ENCODE measurements around the gene MTHFD1. TPM values are rescaled to one million over a fixed set of nuclear protein-coding genes. Genes with fewer than 3 reads are reported as not detected.

Gene MTHFD1
- total RNA-seq, 1 experiment from 2014 or later: 226 TPM

DNA sequence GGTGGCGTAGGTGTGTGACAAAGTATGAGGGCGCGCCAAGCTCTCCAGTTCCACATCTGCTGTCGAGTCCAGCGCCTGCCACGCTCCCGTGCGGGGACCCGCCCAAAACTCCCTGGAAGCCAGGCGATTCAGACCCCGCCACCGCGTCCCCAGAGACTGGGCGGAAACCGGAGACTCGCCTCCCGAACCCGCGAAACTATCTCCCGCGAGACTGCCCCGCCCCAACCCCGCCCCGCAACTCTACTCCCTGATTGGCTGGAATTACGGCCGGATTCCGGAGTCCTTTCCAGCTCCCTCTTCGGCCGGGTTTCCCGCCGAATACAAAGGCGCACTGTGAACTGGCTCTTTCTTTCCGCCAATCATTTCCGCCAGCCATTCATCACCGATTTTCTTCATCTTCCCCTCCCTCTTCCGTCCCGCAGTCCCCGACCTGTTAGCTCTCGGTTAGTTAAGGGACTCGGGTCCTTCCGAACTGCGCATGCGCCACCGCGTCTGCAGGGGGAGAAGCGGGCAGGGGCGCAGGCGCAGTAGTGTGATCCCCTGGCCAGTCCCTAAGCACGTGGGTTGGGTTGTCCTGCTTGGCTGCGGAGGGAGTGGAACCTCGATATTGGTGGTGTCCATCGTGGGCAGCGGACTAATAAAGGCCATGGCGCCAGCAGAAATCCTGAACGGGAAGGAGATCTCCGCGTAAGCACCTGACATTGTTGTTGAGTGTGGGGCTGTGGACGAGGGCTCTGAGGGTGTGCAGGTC lies at the start of gene MTHFD1 (continued):
- TF ChIP-seq, protein P1, sequence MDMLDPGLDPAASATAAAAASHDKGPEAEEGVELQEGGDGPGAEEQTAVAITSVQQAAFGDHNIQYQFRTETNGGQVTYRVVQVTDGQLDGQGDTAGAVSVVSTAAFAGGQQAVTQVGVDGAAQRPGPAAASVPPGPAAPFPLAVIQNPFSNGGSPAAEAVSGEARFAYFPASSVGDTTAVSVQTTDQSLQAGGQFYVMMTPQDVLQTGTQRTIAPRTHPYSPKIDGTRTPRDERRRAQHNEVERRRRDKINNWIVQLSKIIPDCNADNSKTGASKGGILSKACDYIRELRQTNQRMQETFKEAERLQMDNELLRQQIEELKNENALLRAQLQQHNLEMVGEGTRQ (CRISPR knock-in tag; IDR thresholded peaks at IDR 0.05): peak; percentile 70
- TF ChIP-seq ZNF671 (CRISPR knock-in tag; IDR thresholded peaks at IDR 0.05): no peak

DNA sequence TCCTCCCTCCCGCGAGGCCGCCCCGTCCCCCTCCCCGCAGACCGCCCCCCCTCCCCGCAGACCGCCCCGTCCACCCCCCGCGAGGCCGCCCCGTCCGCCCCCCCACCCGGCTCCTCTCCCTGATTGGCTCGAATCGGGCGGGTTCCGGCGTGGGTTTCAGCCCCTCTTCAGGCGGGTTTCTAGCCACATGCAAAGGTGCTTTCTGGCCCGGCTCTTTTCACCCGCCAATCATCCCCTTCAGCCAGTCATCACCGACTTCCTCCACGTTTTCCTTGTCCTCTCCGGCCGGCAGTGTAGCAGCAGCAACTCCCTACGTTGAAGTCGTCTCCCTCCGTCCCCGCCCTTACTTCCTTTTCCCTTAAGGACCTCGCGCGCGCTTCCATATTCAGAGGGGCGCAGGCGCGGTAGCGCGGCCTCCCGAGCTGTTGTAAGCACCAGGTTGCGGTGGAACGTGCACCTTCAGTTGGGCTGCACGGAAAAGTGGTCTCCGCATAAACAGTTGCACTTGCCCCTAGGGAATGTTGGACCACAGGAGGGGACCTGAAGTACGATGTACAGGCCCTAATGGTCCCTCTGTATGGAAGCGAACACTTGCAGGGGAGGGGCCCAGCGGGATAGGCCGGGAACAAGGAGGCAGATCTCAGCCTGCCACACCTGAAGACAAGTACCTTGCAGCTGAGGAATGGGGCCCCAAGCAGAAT lies 49.4 kb upstream of the MTHFD1 start:
- peak; percentile 88 for ATAC-seq
- peak; percentile 79; the same call in 1 of the 2 replicates for TF ChIP-seq ZBTB21 (CRISPR knock-in tag; IDR thresholded peaks at IDR 0.05; ENCODE audit: borderline replicate concordance)
- no peak for TF ChIP-seq ZNF416 (CRISPR knock-in tag; IDR thresholded peaks at IDR 0.05)
- no peak; the same call in 1 of the 2 replicates for TF ChIP-seq FOXP1 (CRISPR knock-in tag; IDR thresholded peaks at IDR 0.05; ENCODE audit: borderline replicate concordance)
- TF ChIP-seq, protein P2, sequence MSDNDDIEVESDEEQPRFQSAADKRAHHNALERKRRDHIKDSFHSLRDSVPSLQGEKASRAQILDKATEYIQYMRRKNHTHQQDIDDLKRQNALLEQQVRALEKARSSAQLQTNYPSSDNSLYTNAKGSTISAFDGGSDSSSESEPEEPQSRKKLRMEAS (CRISPR knock-in tag; IDR thresholded peaks at IDR 0.05): peak; percentile 74
- TF ChIP-seq, protein P3, sequence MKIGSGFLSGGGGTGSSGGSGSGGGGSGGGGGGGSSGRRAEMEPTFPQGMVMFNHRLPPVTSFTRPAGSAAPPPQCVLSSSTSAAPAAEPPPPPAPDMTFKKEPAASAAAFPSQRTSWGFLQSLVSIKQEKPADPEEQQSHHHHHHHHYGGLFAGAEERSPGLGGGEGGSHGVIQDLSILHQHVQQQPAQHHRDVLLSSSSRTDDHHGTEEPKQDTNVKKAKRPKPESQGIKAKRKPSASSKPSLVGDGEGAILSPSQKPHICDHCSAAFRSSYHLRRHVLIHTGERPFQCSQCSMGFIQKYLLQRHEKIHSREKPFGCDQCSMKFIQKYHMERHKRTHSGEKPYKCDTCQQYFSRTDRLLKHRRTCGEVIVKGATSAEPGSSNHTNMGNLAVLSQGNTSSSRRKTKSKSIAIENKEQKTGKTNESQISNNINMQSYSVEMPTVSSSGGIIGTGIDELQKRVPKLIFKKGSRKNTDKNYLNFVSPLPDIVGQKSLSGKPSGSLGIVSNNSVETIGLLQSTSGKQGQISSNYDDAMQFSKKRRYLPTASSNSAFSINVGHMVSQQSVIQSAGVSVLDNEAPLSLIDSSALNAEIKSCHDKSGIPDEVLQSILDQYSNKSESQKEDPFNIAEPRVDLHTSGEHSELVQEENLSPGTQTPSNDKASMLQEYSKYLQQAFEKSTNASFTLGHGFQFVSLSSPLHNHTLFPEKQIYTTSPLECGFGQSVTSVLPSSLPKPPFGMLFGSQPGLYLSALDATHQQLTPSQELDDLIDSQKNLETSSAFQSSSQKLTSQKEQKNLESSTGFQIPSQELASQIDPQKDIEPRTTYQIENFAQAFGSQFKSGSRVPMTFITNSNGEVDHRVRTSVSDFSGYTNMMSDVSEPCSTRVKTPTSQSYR (CRISPR knock-in tag; IDR thresholded peaks at IDR 0.05): 0 out of 2 replicates have a peak, but pooled peaks have one; percentile 30
- TF ChIP-seq, protein P4, sequence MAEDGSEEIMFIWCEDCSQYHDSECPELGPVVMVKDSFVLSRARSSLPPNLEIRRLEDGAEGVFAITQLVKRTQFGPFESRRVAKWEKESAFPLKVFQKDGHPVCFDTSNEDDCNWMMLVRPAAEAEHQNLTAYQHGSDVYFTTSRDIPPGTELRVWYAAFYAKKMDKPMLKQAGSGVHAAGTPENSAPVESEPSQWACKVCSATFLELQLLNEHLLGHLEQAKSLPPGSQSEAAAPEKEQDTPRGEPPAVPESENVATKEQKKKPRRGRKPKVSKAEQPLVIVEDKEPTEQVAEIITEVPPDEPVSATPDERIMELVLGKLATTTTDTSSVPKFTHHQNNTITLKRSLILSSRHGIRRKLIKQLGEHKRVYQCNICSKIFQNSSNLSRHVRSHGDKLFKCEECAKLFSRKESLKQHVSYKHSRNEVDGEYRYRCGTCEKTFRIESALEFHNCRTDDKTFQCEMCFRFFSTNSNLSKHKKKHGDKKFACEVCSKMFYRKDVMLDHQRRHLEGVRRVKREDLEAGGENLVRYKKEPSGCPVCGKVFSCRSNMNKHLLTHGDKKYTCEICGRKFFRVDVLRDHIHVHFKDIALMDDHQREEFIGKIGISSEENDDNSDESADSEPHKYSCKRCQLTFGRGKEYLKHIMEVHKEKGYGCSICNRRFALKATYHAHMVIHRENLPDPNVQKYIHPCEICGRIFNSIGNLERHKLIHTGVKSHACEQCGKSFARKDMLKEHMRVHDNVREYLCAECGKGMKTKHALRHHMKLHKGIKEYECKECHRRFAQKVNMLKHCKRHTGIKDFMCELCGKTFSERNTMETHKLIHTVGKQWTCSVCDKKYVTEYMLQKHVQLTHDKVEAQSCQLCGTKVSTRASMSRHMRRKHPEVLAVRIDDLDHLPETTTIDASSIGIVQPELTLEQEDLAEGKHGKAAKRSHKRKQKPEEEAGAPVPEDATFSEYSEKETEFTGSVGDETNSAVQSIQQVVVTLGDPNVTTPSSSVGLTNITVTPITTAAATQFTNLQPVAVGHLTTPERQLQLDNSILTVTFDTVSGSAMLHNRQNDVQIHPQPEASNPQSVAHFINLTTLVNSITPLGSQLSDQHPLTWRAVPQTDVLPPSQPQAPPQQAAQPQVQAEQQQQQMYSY (CRISPR knock-in tag; IDR thresholded peaks at IDR 0.05): peak; percentile 74
- no peak for TF ChIP-seq TCF7 (CRISPR knock-in tag; IDR thresholded peaks at IDR 0.05; ENCODE audit: low read depth)
- TF ChIP-seq, protein P5, sequence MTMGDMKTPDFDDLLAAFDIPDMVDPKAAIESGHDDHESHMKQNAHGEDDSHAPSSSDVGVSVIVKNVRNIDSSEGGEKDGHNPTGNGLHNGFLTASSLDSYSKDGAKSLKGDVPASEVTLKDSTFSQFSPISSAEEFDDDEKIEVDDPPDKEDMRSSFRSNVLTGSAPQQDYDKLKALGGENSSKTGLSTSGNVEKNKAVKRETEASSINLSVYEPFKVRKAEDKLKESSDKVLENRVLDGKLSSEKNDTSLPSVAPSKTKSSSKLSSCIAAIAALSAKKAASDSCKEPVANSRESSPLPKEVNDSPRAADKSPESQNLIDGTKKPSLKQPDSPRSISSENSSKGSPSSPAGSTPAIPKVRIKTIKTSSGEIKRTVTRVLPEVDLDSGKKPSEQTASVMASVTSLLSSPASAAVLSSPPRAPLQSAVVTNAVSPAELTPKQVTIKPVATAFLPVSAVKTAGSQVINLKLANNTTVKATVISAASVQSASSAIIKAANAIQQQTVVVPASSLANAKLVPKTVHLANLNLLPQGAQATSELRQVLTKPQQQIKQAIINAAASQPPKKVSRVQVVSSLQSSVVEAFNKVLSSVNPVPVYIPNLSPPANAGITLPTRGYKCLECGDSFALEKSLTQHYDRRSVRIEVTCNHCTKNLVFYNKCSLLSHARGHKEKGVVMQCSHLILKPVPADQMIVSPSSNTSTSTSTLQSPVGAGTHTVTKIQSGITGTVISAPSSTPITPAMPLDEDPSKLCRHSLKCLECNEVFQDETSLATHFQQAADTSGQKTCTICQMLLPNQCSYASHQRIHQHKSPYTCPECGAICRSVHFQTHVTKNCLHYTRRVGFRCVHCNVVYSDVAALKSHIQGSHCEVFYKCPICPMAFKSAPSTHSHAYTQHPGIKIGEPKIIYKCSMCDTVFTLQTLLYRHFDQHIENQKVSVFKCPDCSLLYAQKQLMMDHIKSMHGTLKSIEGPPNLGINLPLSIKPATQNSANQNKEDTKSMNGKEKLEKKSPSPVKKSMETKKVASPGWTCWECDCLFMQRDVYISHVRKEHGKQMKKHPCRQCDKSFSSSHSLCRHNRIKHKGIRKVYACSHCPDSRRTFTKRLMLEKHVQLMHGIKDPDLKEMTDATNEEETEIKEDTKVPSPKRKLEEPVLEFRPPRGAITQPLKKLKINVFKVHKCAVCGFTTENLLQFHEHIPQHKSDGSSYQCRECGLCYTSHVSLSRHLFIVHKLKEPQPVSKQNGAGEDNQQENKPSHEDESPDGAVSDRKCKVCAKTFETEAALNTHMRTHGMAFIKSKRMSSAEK (CRISPR knock-in tag; IDR thresholded peaks at IDR 0.05; ENCODE audit: borderline replicate concordance): no peak
- no peak for TF ChIP-seq TEAD1 (CRISPR knock-in tag; IDR thresholded peaks at IDR 0.05)
- peak; percentile 69 for TF ChIP-seq SP1 (CRISPR knock-in tag; conservative IDR thresholded peaks at IDR 0.05)
- TF ChIP-seq SMAD3 (CRISPR knock-in tag; IDR thresholded peaks at IDR 0.05; ENCODE audit: borderline replicate concordance): peak; percentile 87
- TF ChIP-seq, protein P6, sequence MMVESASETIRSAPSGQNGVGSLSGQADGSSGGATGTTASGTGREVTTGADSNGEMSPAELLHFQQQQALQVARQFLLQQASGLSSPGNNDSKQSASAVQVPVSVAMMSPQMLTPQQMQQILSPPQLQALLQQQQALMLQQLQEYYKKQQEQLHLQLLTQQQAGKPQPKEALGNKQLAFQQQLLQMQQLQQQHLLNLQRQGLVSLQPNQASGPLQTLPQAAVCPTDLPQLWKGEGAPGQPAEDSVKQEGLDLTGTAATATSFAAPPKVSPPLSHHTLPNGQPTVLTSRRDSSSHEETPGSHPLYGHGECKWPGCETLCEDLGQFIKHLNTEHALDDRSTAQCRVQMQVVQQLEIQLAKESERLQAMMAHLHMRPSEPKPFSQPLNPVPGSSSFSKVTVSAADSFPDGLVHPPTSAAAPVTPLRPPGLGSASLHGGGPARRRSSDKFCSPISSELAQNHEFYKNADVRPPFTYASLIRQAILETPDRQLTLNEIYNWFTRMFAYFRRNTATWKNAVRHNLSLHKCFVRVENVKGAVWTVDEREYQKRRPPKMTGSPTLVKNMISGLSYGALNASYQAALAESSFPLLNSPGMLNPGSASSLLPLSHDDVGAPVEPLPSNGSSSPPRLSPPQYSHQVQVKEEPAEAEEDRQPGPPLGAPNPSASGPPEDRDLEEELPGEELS (CRISPR knock-in tag; IDR thresholded peaks at IDR 0.05): peak; percentile 61
- 0 out of 2 replicates have a peak, but pooled peaks have one; percentile 34 for TF ChIP-seq CREB1 (CRISPR knock-in tag; IDR thresholded peaks at IDR 0.05)
- TF ChIP-seq NFATC4 (CRISPR knock-in tag; IDR thresholded peaks at IDR 0.05): no peak
- peak; percentile 30; the same call in 1 of the 2 replicates for TF ChIP-seq TP53 (CRISPR knock-in tag; IDR thresholded peaks at IDR 0.05)
- 0 out of 2 replicates have a peak, but pooled peaks have one; percentile 46 for TF ChIP-seq GABPB1 (CRISPR knock-in tag; IDR thresholded peaks at IDR 0.05)

More for the DNA sequence above, 49.4 kb upstream of the MTHFD1 start:
- H3K27me3 Mint-ChIP-seq (ENCODE audit: low read depth): peaks cover 2% of the 10 kb centered on the region; the same call in 1 of the 2 replicates
- peaks cover 14% of the 10 kb centered on the region for H3K9me3 Mint-ChIP-seq
- H3K36me3 Mint-ChIP-seq: peaks cover 14% of the 10 kb centered on the region
- peak; percentile 93 for DNase-seq (ENCODE audit: low spot score)
- peaks cover 29% of the 10 kb centered on the region for H3K4me1 Mint-ChIP-seq
- H3K27ac Mint-ChIP-seq: peak overlapping the region; percentile 99
- CTCF ChIA-PET: interaction anchor here (0.8 to 2.0 kb wide), 7 partner anchors 35 to 484 kb away, joined by 3 to 10 read pairs (median 4); no protein-coding TSS in a partner anchor
- POLR2A ChIA-PET: interaction anchor here (1.0 to 2.5 kb wide), 4 partner anchors 49 to 365 kb away, joined by 3 to 33 read pairs (median 8); partner anchors contain the start of genes MTHFD1, PLEKHG3 and ZBTB1
- H3K4me3 Mint-ChIP-seq: peak overlapping the region; percentile 91
